8988T (cell line): ENCODE data around the gene ATP5PO.
"Not testable (repeated sequence)": the region's sequence is repeated elsewhere in the genome, so short reads cannot be mapped to it uniquely, and the experiment has no call there.

ENCODE experiments used
- DNase-seq: peaks from one replicate; pipeline ENCODE4 v3.0.0; 2011

ATP5PO gene

GRCh38 chr21:33940164-33940880 lies 24.7 kb upstream of the ATP5PO start:
- no peak for DNase-seq

GRCh38 chr21:33939226-33939625 lies 23.6 kb upstream of the ATP5PO start:
- DNase-seq, result no peak

- DNase-seq, result no peak
Measured at GRCh38 chr21:33938381-33938780, 22.8 kb upstream of the ATP5PO start.

- DNase-seq, result no peak
Measured at GRCh38 chr21:33937931-33938339, 22.3 kb upstream of the ATP5PO start.

- DNase-seq, result no peak
Measured at GRCh38 chr21:33937146-33937545, 21.5 kb upstream of the ATP5PO start.

- DNase-seq, result no peak
Measured at GRCh38 chr21:33936301-33937038, 20.9 kb upstream of the ATP5PO start.

- no peak for DNase-seq
Measured at GRCh38 chr21:33932731-33933130, 17.1 kb upstream of the ATP5PO start.

- DNase-seq, result no peak
Measured at GRCh38 chr21:33931799-33932390, 16.3 kb upstream of the ATP5PO start.

GRCh38 chr21:33931052-33931798 lies 15.6 kb upstream of the ATP5PO start:
- DNase-seq, result not testable (repeated sequence)

- DNase-seq, result not testable (repeated sequence)
Measured at GRCh38 chr21:33926248-33926647, 10.6 kb upstream of the ATP5PO start.

- DNase-seq, result no peak
Measured at GRCh38 chr21:33924766-33925100, 9.1 kb upstream of the ATP5PO start.

GRCh38 chr21:33924079-33924765 lies 8.6 kb upstream of the ATP5PO start:
- DNase-seq, result peak; percentile 34

GRCh38 chr21:33917421-33917820 lies 1.8 kb upstream of the ATP5PO start:
- DNase-seq, result no peak

- no peak for DNase-seq
Measured at GRCh38 chr21:33916200-33916567, 580 bp upstream of the ATP5PO start.

- DNase-seq, result no peak
Measured at GRCh38 chr21:33914188-33914587, 1.4 kb downstream of the ATP5PO start.

GRCh38 chr21:33909756-33910155 lies 5.8 kb downstream of the ATP5PO start:
- no peak for DNase-seq

- DNase-seq, result no peak
Measured at GRCh38 chr21:33908760-33909159, 6.8 kb downstream of the ATP5PO start.

GRCh38 chr21:33904041-33904440 lies 11.6 kb downstream of the ATP5PO start:
- no peak for DNase-seq

GRCh38 chr21:33902349-33902748 lies 13.3 kb downstream of the ATP5PO start:
- DNase-seq, result no peak

- DNase-seq, result no peak
Measured at GRCh38 chr21:33901412-33902288, 14.0 kb downstream of the ATP5PO start.

GRCh38 chr21:33899199-33899598 lies 16.4 kb downstream of the ATP5PO start:
- DNase-seq, result no peak

GRCh38 chr21:33898586-33898985 lies 17.0 kb downstream of the ATP5PO start:
- no peak for DNase-seq
